HFF-Myc (cell line): ENCODE measurements around the gene ADD3.

Source experiments
- DNase-seq: peaks from one replicate; pipeline ENCODE4 v3.0.0-alpha.2; 2011; ENCODE audit warnings: low read depth; ENCODE audit errors: extremely low read depth
- H3K4me3 ChIP-seq: replicated peaks from 2 replicates; pipeline ENCODE4 v1.5.1; 2011; ENCODE audit warnings: low read depth, mild to moderate bottlenecking, control low read depth, low read length
- TF ChIP-seq, protein P1 (sequence below): IDR thresholded peaks from 2 replicates; pipeline ENCODE4 v1.5.1; 2012; ENCODE audit warnings: mild to moderate bottlenecking, low read depth, low read length, control low read depth; ENCODE audit errors: missing control alignments

ADD3 gene

DNA sequence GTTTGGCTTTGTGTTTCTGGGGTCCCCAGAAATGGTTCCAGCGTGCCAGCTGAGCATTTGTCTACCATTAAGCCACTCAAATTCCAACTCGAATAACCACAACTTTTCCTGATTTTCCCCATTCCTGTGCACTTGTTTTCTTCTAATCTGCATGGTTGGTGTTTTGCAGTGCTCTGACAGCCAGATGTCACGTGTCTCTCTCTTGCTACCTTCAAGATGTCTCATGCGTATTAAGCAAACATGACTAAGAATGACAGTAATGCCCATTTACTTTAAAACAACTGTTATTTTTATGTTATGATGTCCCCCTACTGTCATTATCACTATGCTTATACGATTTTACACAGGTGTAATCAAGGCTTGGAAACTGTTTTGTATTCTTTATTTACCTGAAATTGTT lies 164.4 kb downstream of the ADD3 start:
- DNase-seq = no peak
- TF ChIP-seq, protein P1, sequence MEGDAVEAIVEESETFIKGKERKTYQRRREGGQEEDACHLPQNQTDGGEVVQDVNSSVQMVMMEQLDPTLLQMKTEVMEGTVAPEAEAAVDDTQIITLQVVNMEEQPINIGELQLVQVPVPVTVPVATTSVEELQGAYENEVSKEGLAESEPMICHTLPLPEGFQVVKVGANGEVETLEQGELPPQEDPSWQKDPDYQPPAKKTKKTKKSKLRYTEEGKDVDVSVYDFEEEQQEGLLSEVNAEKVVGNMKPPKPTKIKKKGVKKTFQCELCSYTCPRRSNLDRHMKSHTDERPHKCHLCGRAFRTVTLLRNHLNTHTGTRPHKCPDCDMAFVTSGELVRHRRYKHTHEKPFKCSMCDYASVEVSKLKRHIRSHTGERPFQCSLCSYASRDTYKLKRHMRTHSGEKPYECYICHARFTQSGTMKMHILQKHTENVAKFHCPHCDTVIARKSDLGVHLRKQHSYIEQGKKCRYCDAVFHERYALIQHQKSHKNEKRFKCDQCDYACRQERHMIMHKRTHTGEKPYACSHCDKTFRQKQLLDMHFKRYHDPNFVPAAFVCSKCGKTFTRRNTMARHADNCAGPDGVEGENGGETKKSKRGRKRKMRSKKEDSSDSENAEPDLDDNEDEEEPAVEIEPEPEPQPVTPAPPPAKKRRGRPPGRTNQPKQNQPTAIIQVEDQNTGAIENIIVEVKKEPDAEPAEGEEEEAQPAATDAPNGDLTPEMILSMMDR = no peak

DNA sequence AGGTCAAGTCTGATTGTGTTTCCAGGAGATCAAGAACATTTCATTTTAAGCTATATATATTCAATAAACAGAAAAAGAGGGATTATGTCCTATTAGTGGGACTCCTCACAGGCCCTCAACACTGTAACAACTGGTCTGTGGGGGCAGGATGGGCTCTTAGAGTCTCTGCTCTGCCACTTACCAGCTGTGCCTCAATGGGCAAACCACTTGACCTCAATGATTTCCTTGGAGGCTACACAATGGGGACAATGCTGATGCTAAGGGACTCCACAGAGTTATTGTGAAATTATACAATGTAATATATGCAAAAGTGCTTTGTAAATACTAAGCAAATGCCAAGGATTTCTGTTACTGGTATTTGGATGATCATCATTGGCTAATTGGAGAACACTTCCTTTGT lies 166.4 kb downstream of the ADD3 start:
- TF ChIP-seq, protein P1 = no peak
- DNase-seq = no peak

More for the DNA sequence above, 164.4 kb downstream of the ADD3 start:
- no peak overlapping the region for H3K4me3 ChIP-seq

DNA sequence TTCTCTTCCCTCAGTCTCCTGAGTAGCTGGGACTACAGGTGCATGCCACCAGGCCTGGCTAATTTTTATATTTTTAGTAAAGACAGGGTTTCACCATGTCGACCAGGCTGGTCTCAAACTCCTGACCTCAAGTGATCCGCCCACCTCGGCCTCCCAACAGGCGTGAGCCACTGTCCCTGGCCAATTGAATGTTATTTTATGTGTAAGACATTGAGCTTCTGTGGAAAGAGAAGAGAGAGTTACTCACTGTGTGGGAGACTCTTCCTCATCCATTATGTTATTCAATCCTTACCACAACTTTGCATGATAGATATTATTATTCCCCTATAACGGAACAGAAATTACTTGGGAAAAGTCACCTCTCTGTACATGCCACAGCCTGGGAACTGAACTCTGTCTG lies 167.0 kb downstream of the ADD3 start:
- DNase-seq = no peak
- TF ChIP-seq, protein P1 = no peak
- H3K4me3 ChIP-seq = no peak overlapping the region

More for the DNA sequence above, 166.4 kb downstream of the ADD3 start:
- no peak overlapping the region for H3K4me3 ChIP-seq

DNA sequence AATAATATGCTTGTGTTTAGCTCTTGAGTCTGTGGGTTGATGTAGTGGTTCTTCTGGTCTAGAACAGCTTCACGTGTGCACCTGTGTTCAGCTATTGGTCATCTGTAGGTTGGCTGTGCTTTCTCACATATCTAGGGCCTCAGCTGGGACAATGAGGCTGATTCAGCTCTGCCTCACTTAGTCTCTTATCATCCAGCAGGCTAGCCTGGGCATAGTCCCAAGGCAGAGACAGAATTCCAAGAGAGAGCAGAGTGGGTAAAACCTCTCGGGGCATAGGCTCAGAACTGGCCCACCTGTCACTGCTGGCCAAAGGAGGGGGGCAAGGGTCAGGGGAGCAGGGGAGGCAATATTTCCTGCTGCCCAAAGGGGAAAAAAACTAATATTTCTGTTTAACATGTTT lies 167.6 kb downstream of the ADD3 start:
- no peak for DNase-seq
- TF ChIP-seq, protein P1 = no peak
- no peak overlapping the region for H3K4me3 ChIP-seq

DNA sequence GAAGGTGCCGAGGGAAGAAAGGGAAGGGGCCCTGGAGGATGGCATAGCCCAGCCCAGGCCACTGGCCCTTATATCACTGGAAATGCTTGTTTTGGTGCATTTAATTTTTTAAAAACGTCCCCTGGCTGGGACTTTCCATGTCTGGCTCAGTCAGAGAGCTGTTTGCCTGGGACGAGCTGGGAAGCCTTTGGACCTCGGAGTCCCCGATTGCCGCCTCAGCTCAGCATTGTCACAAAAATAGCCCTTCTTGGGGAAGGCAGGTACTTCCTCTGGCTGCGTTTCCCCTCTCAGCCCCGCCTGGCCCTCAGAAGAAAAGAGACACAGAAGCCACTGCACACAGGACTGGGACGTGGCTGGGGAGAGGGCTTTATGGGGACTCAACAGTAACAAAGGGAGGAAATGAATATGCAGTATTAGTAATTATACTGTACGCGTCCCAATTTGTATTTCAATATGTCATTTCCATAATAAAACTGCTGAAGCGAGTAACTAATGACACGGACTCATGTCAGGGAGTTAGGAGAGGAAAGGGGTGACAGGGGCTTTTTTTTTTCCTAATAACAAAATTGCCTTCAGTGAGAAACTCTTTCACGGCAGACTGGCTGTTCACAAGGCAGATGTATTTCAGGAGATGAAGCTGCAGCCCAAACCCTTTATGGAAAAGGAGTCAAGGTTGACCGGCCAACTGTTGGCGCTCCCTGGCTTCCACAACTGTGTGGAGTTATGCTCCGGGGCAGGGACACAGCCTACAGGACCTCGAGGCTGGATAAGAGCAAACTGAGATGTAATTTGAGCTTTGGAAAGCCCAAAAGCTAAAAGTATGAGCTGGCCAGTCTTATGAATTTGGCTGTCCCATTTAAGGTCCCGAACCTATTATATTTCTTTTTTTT lies 168.6 kb downstream of the ADD3 start:
- no peak for DNase-seq
- TF ChIP-seq, protein P1 = no peak
- H3K4me3 ChIP-seq = no peak overlapping the region

DNA sequence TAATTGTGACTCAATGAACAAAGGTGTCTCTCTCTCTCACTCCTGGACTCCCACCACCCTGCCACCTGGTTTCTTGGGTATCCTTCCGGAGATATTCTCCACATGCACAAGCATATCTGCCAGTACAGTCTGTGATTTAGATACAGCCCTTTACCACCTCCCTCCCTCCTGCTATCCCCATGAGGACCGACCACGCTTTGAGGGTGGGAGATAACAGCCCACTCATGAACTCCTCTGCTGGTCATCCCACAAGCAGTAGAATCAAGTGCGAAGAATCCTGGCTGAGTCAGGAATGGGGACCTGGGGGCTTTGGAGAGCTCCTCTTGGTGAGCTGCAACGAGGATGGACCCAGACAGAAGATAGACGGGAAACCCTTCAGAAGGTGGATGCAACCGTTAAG lies 171.4 kb downstream of the ADD3 start:
- no peak for DNase-seq
- TF ChIP-seq, protein P1 = no peak
- H3K4me3 ChIP-seq = no peak overlapping the region
